Measurements from ENCODE around the gene CAMTA1. TPM values are rescaled to one million over a fixed set of nuclear protein-coding genes. Genes with fewer than 3 reads are reported as not detected.

CAMTA1 gene
- total and polyA plus RNA-seq, 9 of the 15 experiments (the other 6 are each of a cell fraction or from before 2014, with no cell fraction given) = 43.9 to 161 (median 65.9) TPM

DNA sequence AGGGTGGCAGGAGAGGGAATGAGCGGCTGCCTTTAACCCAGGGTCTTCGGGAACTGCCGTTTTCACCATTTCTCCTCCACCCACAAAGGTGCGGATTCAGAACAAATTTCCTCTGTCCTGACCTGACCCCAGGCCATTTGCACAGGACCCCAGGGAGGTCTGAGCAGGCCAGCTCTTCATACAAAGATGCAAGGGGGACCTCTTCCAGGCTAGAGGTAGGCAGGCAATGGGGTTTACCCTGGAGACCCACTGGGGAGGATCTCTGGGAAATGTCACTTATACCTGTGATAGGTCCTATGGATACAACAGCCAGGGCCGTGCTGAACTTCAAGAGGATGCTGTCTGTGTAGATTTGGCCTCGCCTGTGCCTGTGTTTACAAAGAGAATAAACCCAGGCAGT is 896.1 kb downstream of the CAMTA1 start:
- Histone ChIP-seq H2AFZ (ENCODE audit: low read depth, low read length) (no peak overlapping the region), H3K36me3 (ENCODE audit: control insufficient read depth, insufficient read depth, low read length) (no peaks in the 10 kb centered on the region), H3K27ac (ENCODE audit: extremely low read depth, low read depth, low read length) (no peak overlapping the region), H3K4me1 (replicated peaks in 1 of 2; ENCODE audit: control insufficient read depth in 2 of 2, insufficient read depth in 2 of 2, low read length in 2 of 2) (peaks cover 0 to 18% of the 10 kb centered on the region in 2 experiments; a peak in 2 of 5 replicates), H4K20me1 (replicated peaks; ENCODE audit: control insufficient read depth, insufficient read depth, low read length) (peaks cover 26% of the 10 kb centered on the region), H3K9ac (ENCODE audit: insufficient read depth in 1 of 2, low read depth in 2 of 2, low read length in 2 of 2) (no peak overlapping the region), H3K9me1 (ENCODE audit: control insufficient read depth, insufficient read depth, low read length) (no peaks in the 10 kb centered on the region), H3K27me3 (ENCODE audit: control insufficient read depth in 2 of 2, insufficient read depth in 2 of 2, low read length in 2 of 2) (peaks cover 75 to 98% of the 10 kb centered on the region in 2 experiments), H3K4me2 (ENCODE audit: insufficient read depth, low read length) (no peak overlapping the region), H3K79me2 (ENCODE audit: control insufficient read depth, insufficient read depth, low read length) (no peaks in the 10 kb centered on the region), H3K9me3 (replicated peaks; ENCODE audit: control insufficient read depth, insufficient read depth, low read depth, low read length) (no peaks in the 10 kb centered on the region), H3K4me3 (no peak overlapping the region)
- intact Hi-C loops (cut with micrococcal nuclease) = no loop called here
- in situ Hi-C loops (cut with MboI) = loop anchor here (5.0 kb wide), 1 partner anchor 221 kb away; no protein-coding TSS in a partner anchor
- ChIA-PET POLR2A (no interaction called here), CTCF (ENCODE audit: low intra/inter-chr PET ratio) (no interaction called here)
- FAIRE-seq (no peak), ATAC-seq (no peak), DNase-seq (ENCODE audit: extremely low read depth in 1 of 4, low spot score in 3 of 4) (no peak)
- no TSS peak for BruUV-seq (replicated peaks)
- 2% methylated on average over 6 of the region's 6 CpGs for WGBS (ENCODE audit: insufficient coverage, low coverage, missing lambda C conversion rate)
- TF ChIP-seq NBN (IDR thresholded peaks at IDR 0.05; ENCODE audit: low read depth) = no peak
- no peak for TF ChIP-seq MYNN (IDR thresholded peaks at IDR 0.05)
- no peak for TF ChIP-seq MYNN (CRISPR knock-in tag; IDR thresholded peaks at IDR 0.05)
- TF ChIP-seq, protein P1, sequence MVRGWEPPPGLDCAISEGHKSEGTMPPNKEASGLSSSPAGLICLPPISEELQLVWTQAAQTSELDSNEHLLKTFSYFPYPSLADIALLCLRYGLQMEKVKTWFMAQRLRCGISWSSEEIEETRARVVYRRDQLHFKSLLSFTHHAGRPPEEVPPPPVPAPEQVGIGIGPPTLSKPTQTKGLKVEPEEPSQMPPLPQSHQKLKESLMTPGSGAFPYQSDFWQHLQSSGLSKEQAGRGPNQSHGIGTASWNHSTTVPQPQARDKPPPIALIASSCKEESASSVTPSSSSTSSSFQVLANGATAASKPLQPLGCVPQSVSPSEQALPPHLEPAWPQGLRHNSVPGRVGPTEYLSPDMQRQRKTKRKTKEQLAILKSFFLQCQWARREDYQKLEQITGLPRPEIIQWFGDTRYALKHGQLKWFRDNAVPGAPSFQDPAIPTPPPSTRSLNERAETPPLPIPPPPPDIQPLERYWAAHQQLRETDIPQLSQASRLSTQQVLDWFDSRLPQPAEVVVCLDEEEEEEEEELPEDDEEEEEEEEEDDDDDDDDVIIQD (CRISPR knock-in tag; IDR thresholded peaks at IDR 0.05) = no peak
- TF ChIP-seq NR2C2 (CRISPR knock-in tag; IDR thresholded peaks at IDR 0.05) = no peak
- no peak for TF ChIP-seq NR2C2 (tag; IDR thresholded peaks at IDR 0.05)
- TF ChIP-seq NFRKB (IDR thresholded peaks at IDR 0.05; ENCODE audit: low read depth) = no peak
- TF ChIP-seq, protein P2, sequence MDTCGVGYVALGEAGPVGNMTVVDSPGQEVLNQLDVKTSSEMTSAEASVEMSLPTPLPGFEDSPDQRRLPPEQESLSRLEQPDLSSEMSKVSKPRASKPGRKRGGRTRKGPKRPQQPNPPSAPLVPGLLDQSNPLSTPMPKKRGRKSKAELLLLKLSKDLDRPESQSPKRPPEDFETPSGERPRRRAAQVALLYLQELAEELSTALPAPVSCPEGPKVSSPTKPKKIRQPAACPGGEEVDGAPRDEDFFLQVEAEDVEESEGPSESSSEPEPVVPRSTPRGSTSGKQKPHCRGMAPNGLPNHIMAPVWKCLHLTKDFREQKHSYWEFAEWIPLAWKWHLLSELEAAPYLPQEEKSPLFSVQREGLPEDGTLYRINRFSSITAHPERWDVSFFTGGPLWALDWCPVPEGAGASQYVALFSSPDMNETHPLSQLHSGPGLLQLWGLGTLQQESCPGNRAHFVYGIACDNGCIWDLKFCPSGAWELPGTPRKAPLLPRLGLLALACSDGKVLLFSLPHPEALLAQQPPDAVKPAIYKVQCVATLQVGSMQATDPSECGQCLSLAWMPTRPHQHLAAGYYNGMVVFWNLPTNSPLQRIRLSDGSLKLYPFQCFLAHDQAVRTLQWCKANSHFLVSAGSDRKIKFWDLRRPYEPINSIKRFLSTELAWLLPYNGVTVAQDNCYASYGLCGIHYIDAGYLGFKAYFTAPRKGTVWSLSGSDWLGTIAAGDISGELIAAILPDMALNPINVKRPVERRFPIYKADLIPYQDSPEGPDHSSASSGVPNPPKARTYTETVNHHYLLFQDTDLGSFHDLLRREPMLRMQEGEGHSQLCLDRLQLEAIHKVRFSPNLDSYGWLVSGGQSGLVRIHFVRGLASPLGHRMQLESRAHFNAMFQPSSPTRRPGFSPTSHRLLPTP (IDR thresholded peaks at IDR 0.05; ENCODE audit: borderline replicate concordance, extremely low read depth, insufficient read length) = no peak
- TF ChIP-seq ETV6 (IDR thresholded peaks at IDR 0.05; ENCODE audit: borderline replicate concordance in 1 of 2, low read depth in 2 of 2, low read length in 1 of 2) = no peak
- no peak for TF ChIP-seq ETV6 (CRISPR knock-in tag; IDR thresholded peaks at IDR 0.05; ENCODE audit: borderline replicate concordance)
- no peak for TF ChIP-seq MTA2 (IDR thresholded peaks at IDR 0.05; ENCODE audit: low read depth)
- no peak for TF ChIP-seq ZNF143 (CRISPR knock-in tag; IDR thresholded peaks at IDR 0.05)
- no peak for TF ChIP-seq BHLHE40 (IDR thresholded peaks at IDR 0.05; ENCODE audit: low read length)
- TF ChIP-seq, protein P3, sequence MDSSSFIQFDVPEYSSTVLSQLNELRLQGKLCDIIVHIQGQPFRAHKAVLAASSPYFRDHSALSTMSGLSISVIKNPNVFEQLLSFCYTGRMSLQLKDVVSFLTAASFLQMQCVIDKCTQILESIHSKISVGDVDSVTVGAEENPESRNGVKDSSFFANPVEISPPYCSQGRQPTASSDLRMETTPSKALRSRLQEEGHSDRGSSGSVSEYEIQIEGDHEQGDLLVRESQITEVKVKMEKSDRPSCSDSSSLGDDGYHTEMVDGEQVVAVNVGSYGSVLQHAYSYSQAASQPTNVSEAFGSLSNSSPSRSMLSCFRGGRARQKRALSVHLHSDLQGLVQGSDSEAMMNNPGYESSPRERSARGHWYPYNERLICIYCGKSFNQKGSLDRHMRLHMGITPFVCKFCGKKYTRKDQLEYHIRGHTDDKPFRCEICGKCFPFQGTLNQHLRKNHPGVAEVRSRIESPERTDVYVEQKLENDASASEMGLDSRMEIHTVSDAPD (CRISPR knock-in tag; IDR thresholded peaks at IDR 0.05) = no peak
- TF ChIP-seq SMARCB1 (IDR thresholded peaks at IDR 0.05; ENCODE audit: insufficient read length, low read depth) = no peak
- no peak for TF ChIP-seq ZNF140 (CRISPR knock-in tag; IDR thresholded peaks at IDR 0.05)
- no peak for TF ChIP-seq ZC3H8 (IDR thresholded peaks at IDR 0.05)
- TF ChIP-seq ILF3 (IDR thresholded peaks at IDR 0.05; ENCODE audit: borderline replicate concordance) = no peak
